Measurements from ENCODE around the gene CORO1C. TPM values are rescaled to one million over a fixed set of nuclear protein-coding genes. Genes with fewer than 3 reads are reported as not detected.

The CORO1C gene
- total RNA-seq, 1 experiment from 2014 or later: 138 TPM

DNA sequence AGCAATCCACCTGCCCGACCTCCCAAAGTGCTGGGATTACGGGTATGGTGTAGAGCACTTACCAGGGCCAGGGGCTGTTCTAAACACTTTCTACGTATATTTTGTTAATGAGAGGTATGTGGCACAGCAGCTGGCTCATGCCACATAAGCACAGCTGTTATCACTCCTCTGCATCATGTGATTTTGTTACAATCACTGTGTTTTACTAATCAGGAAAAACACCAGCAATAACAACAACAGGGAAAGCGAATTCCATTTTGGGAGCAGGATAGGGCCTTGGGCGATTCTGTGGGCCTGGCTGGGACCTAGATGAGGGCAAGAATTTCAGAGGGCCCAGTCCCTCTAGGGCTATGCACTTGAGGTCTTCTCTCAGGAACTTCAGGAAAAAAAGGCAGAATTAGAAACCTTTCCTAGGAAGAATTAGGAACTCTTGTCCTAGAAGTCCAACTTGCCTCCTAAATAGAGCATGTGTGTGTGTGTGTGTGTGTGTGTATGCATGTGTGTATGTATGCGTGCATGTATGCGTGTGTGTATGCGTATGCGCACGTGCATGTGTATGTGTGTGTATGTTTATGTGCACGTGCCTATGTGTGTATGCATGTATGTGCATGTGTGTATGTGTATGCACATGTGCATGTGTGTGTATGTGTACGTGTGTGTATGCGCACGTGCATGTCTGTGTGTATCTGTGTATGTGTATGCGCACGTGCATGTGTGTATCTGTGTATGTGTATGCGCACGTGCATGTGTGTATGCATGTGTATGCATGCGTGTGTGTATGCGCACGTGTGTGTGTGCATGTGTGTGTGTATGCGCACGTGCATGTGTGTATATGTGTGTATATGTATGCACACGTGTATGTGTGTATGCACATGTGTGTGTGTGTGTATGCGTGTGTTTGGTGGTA, 41.8 kb upstream of the CORO1C start:
- Histone ChIP-seq H3K4me3 (replicated peaks in 1 of 2; ENCODE audit: low read depth in 1 of 2, low read length in 2 of 2) (no peak overlapping the region), H3K27me3 (ENCODE audit: insufficient read depth, low read length) (no peaks in the 10 kb centered on the region), H3K9me2 (ENCODE audit: insufficient read depth) (no peaks in the 10 kb centered on the region), H3K9me3 (ENCODE audit: control insufficient read depth in 1 of 2, insufficient read depth in 1 of 2, low read depth in 1 of 2, low read length in 2 of 2) (no peaks in the 10 kb centered on the region), H3K4me1 (ENCODE audit: control insufficient read depth in 1 of 2, insufficient read depth in 2 of 2, low read length in 2 of 2) (peaks cover 5 to 17% of the 10 kb centered on the region in 2 experiments), H3K79me2 (ENCODE audit: insufficient read depth, low read length) (no peaks in the 10 kb centered on the region), H2AFZ (ENCODE audit: low read depth, low read length, poor library complexity, severe bottlenecking) (no peak overlapping the region), H3K4me2 (ENCODE audit: low read length) (no peak overlapping the region), H3K36me3 (ENCODE audit: control insufficient read depth in 1 of 2, insufficient read depth in 2 of 2, low read length in 2 of 2) (no peaks in the 10 kb centered on the region), H4K20me1 (ENCODE audit: insufficient read depth) (no peaks in the 10 kb centered on the region), H3K9ac (ENCODE audit: low read length) (no peak overlapping the region), H3K27ac (ENCODE audit: low read depth, low read length) (no peak overlapping the region)
- no TSS peak for BruUV-seq (replicated peaks)
- TF ChIP-seq RAD21 (IDR thresholded peaks at IDR 0.05; ENCODE audit: low read depth): no peak
- TF ChIP-seq, protein P1, sequence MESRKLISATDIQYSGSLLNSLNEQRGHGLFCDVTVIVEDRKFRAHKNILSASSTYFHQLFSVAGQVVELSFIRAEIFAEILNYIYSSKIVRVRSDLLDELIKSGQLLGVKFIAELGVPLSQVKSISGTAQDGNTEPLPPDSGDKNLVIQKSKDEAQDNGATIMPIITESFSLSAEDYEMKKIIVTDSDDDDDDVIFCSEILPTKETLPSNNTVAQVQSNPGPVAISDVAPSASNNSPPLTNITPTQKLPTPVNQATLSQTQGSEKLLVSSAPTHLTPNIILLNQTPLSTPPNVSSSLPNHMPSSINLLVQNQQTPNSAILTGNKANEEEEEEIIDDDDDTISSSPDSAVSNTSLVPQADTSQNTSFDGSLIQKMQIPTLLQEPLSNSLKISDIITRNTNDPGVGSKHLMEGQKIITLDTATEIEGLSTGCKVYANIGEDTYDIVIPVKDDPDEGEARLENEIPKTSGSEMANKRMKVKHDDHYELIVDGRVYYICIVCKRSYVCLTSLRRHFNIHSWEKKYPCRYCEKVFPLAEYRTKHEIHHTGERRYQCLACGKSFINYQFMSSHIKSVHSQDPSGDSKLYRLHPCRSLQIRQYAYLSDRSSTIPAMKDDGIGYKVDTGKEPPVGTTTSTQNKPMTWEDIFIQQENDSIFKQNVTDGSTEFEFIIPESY (IDR thresholded peaks at IDR 0.05; ENCODE audit: extremely low read depth, insufficient replicate concordance, low read length): no peak
- TF ChIP-seq EZH2 (IDR thresholded peaks at IDR 0.05): no peak
- no peak for TF ChIP-seq EGR1 (IDR thresholded peaks at IDR 0.05; ENCODE audit: low read depth)
- 0 out of 2 replicates have a peak, but pooled peaks have one; percentile 12 for TF ChIP-seq CBX3 (IDR thresholded peaks at IDR 0.05; ENCODE audit: low read depth)
- intact Hi-C loops (cut with micrococcal nuclease): no loop called here
- ATAC-seq: no peak
- ChIA-PET CTCF (no interaction called here), POLR2A (no interaction called here), RAD21 (ENCODE audit: low non-redundant PET in 1 of 2, low total read pairs in 2 of 2, uncharacterized antibody in 2 of 2, unreplicated experiment in 2 of 2) (no interaction called here)
- no peak for DNase-seq (ENCODE audit: low read depth, low spot score)

- H3K36me3 ChIP-seq (ENCODE audit: control insufficient read depth in 1 of 2, insufficient read depth in 2 of 2, low read length in 2 of 2): no peaks in the 10 kb centered on the region
- H2AFZ ChIP-seq (ENCODE audit: low read depth, low read length, poor library complexity, severe bottlenecking): no peak overlapping the region
- intact Hi-C loops (cut with micrococcal nuclease): no loop called here
- ATAC-seq (no peak), DNase-seq (ENCODE audit: low read depth, low spot score) (no peak)
- H3K79me2 ChIP-seq (ENCODE audit: insufficient read depth, low read length): no peaks in the 10 kb centered on the region
- no peaks in the 10 kb centered on the region for H3K9me3 ChIP-seq (ENCODE audit: control insufficient read depth in 1 of 2, insufficient read depth in 1 of 2, low read depth in 1 of 2, low read length in 2 of 2)
- no peak overlapping the region for H3K4me2 ChIP-seq (ENCODE audit: low read length)
- RAD21 ChIA-PET (ENCODE audit: low non-redundant PET in 1 of 2, low total read pairs in 2 of 2, uncharacterized antibody in 2 of 2, unreplicated experiment in 2 of 2): no interaction called here
- H3K4me1 ChIP-seq (ENCODE audit: control insufficient read depth in 1 of 2, insufficient read depth in 2 of 2, low read length in 2 of 2): peaks cover 5 to 17% of the 10 kb centered on the region in 2 experiments
- no peak overlapping the region for H3K9ac ChIP-seq (ENCODE audit: low read length)
- POLR2A ChIA-PET: no interaction called here
- BruUV-seq (replicated peaks): no TSS peak
- no peaks in the 10 kb centered on the region for H4K20me1 ChIP-seq (ENCODE audit: insufficient read depth)
- no peak overlapping the region for H3K4me3 ChIP-seq (replicated peaks in 1 of 2; ENCODE audit: low read depth in 1 of 2, low read length in 2 of 2)
- CTCF ChIA-PET: no interaction called here
- TF ChIP-seq ZNF274 (IDR thresholded peaks at IDR 0.05; ENCODE audit: low read depth, low read length) (no peak), EZH2 (IDR thresholded peaks at IDR 0.05) (no peak), SP1 (IDR thresholded peaks at IDR 0.05; ENCODE audit: low read depth) (no peak), CBX3 (IDR thresholded peaks at IDR 0.05; ENCODE audit: low read depth) (no peak), JUND (IDR thresholded peaks at IDR 0.05) (no peak), SIN3A (IDR thresholded peaks at IDR 0.05; ENCODE audit: low read depth) (no peak), ATF3 (IDR thresholded peaks at IDR 0.05) (no peak), YY1 (IDR thresholded peaks at IDR 0.05; ENCODE audit: extremely low read depth, insufficient replicate concordance, low read depth, low read length) (no peak), POLR2A (IDR thresholded peaks at IDR 0.05; ENCODE audit: borderline replicate concordance, extremely low read depth, insufficient read depth, insufficient read length) (no peak)
- TF ChIP-seq, protein P2, sequence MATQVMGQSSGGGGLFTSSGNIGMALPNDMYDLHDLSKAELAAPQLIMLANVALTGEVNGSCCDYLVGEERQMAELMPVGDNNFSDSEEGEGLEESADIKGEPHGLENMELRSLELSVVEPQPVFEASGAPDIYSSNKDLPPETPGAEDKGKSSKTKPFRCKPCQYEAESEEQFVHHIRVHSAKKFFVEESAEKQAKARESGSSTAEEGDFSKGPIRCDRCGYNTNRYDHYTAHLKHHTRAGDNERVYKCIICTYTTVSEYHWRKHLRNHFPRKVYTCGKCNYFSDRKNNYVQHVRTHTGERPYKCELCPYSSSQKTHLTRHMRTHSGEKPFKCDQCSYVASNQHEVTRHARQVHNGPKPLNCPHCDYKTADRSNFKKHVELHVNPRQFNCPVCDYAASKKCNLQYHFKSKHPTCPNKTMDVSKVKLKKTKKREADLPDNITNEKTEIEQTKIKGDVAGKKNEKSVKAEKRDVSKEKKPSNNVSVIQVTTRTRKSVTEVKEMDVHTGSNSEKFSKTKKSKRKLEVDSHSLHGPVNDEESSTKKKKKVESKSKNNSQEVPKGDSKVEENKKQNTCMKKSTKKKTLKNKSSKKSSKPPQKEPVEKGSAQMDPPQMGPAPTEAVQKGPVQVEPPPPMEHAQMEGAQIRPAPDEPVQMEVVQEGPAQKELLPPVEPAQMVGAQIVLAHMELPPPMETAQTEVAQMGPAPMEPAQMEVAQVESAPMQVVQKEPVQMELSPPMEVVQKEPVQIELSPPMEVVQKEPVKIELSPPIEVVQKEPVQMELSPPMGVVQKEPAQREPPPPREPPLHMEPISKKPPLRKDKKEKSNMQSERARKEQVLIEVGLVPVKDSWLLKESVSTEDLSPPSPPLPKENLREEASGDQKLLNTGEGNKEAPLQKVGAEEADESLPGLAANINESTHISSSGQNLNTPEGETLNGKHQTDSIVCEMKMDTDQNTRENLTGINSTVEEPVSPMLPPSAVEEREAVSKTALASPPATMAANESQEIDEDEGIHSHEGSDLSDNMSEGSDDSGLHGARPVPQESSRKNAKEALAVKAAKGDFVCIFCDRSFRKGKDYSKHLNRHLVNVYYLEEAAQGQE (IDR thresholded peaks at IDR 0.05; ENCODE audit: low read depth): no peak
- H3K9me2 ChIP-seq (ENCODE audit: insufficient read depth): no peaks in the 10 kb centered on the region
- H3K27ac ChIP-seq (ENCODE audit: low read depth, low read length): no peak overlapping the region
- H3K27me3 ChIP-seq (ENCODE audit: insufficient read depth, low read length): no peaks in the 10 kb centered on the region
Observed at GRCh38 chr12:108772247-108772646, 40.9 kb upstream of the CORO1C start.

All from HCT116 (cell line).